AG10803 (cell line): ENCODE results near the gene NIPA2.

Source experiments
- DNase-seq: peaks from one replicate; pipeline ENCODE4 v3.0.0; 2010; ENCODE audit warnings: low read depth
- H3K4me3 ChIP-seq: 2 replicates; pipeline ENCODE4 v1.5.1; 2011; ENCODE audit warnings: mild to moderate bottlenecking, low read length, control low read depth
- TF ChIP-seq, protein P1 (sequence below): conservative IDR thresholded peaks from 2 replicates; pipeline ENCODE4 v1.5.1; 2011; ENCODE audit warnings: mild to moderate bottlenecking, low read length, control low read depth, inconsistent platforms

Gene NIPA2

DNA sequence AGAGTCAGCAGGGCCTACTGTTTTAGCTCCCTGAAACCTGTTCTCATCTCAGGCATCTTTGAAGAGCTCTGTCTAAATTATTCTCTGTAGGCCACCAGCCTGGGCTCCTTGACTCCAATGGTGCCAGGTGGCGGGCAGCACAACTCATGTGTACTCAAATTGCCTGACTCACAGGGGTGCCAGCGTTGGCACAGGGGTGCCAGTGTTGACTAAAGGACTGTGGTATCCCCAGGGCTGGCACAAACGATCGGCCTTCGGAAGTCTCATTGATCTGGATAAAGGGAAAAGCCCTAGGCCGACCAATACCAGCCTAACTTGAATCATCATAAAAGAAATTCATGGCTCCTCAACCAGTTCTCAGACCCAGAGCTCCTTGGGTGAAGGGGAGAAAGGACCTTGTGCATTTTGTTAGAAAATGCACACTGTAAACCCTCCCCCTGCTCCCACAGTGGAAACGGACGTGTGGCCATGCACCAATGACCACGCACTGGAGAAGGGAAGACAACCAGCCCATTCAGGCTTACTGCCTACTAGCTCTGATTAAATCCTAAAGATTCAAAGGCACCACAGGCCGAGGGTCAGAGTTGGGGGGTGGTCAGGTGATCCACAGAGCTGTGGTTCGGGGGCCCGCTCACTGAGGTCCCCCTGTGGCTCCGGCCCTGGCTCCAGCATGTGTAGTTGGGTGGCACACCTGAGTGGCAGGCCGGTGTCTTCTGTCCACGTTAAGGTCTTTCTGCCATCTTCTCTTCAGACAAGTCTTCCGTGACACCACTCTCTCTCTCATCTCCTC, 68.9 kb downstream of the NIPA2 start:
- H3K4me3 ChIP-seq, result no peak overlapping the region
- DNase-seq, result no peak
- TF ChIP-seq, protein P1, sequence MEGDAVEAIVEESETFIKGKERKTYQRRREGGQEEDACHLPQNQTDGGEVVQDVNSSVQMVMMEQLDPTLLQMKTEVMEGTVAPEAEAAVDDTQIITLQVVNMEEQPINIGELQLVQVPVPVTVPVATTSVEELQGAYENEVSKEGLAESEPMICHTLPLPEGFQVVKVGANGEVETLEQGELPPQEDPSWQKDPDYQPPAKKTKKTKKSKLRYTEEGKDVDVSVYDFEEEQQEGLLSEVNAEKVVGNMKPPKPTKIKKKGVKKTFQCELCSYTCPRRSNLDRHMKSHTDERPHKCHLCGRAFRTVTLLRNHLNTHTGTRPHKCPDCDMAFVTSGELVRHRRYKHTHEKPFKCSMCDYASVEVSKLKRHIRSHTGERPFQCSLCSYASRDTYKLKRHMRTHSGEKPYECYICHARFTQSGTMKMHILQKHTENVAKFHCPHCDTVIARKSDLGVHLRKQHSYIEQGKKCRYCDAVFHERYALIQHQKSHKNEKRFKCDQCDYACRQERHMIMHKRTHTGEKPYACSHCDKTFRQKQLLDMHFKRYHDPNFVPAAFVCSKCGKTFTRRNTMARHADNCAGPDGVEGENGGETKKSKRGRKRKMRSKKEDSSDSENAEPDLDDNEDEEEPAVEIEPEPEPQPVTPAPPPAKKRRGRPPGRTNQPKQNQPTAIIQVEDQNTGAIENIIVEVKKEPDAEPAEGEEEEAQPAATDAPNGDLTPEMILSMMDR, result no peak

DNA sequence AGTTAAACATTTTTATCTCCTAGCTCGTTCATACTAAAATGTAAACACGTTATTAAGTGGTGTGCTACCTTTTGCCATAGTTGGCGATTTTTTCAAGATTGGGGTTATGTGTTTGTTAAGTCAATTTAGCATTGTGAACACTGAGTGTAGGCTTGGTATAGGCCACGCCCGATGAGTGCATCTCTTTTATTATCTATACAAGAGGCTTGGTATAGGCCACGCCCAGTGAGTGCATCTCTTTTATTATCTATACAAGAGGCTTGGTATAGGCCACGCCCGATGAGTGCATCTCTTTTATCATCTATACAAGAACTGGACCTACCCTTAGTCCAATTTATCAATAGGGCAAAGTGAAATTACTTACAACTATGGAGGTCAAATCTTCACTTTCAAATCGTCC, 70.4 kb downstream of the NIPA2 start:
- no peak for DNase-seq
- TF ChIP-seq, protein P1, result no peak
- no peak overlapping the region for H3K4me3 ChIP-seq

GRCh38 chr15:22911306-22911705, 72.8 kb downstream of the NIPA2 start:
- no peak overlapping the region for H3K4me3 ChIP-seq
- TF ChIP-seq, protein P1, result no peak
- no peak for DNase-seq

- no peak overlapping the region for H3K4me3 ChIP-seq
- no peak for DNase-seq
- TF ChIP-seq, protein P1, result no peak
Measured at GRCh38 chr15:22912256-22912655, 73.8 kb downstream of the NIPA2 start.

GRCh38 chr15:22913646-22914380, 75.3 kb downstream of the NIPA2 start:
- H3K4me3 ChIP-seq, result no peak overlapping the region
- TF ChIP-seq, protein P1, result no peak
- no peak for DNase-seq

GRCh38 chr15:22915866-22916515, 77.5 kb downstream of the NIPA2 start:
- TF ChIP-seq, protein P1, result no peak
- no peak for DNase-seq
- no peak overlapping the region for H3K4me3 ChIP-seq
